Measurements from ENCODE around the gene IDH1.

IDH1 gene

DNA sequence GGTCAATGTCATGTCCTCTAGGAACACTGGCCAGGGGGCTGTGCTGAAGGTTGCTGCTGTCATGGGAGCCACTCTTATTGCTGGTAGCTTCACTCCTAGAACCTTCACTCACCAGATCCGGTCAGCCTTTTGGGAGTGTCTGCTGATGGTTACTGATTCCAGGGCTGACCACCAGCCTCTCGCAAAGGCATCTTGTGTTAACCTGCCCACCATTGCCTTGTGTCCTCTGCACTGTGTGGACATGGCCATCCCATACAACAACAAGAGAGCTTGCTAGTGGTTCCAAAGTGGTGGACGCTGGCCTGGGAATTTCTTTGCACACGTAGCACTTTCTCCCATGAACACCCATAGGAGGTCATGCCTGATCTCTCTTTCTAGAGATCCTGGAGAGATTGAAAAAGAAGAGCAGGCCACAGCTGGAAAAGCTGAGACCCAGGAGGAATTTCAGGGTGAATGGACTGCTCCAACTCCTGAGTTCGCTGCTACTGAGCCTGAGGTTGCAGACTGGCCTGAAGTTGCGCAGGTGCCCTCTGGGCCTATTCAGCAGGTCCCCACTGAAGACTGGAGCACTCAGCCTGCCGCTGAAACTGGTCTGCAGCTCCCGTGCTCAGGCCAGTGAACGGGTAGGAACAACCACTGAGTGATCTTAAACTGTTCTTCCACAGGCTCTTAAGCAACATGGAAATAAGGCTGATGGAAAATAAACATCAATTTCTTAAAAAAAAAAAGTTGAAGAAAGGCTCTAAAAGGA is 46.4 kb downstream of the IDH1 start:
- no peak for DNase-seq

DNA sequence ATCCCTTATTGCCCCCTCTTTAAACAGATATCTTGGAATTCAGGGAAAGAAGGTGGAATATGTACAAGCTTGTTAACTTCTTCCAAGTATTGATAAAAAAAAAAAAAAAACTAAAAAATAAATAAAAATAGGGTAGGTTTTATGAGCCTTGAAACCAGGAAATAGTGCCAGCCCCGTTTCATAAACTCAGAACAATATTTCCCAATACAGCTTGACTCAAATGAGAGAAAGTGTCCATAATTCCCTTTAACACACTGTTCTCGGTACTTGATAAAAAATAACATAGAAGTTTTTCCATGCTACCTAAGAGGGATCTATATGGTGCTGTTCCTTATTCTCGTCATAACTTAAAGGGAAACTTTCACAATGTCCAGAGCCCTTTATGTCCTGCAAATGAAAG is 47.1 kb downstream of the IDH1 start:
- no peak for DNase-seq

- DNase-seq, result no peak
These were observed 50.7 kb downstream of the IDH1 start for GRCh38 chr2:208204166-208204565.

GRCh38 chr2:208195531-208195930 is 59.3 kb downstream of the IDH1 start:
- DNase-seq, result no peak

DNA sequence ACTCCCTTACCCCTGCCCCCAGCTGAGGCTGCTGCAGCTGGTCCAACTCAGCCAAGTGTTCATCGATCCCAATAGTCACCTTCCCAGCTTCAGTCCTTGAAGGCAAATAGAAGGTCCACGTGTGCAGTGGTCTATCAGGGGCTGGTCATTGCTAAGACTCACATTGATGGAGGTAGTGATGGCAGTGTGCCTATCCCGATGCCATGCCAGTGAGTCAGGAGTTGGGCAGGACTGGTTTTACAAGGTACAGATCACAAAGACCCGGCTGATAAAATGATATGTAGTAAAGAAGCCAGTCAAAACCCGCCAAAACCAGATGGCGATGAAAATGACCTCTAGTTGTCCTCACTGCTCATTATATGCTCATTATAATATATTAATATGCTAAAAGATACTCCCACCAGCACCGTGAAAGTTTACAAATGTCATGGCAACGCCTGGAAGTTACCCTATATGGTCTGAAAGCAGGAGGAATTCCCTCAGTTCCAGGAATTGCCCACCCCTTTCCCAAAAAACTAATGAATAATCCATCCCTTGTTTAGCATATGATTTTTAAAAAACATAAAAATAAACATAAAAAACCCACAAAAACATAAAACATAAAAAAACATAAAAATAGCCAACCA is 62.1 kb downstream of the IDH1 start:
- no peak for DNase-seq

DNA sequence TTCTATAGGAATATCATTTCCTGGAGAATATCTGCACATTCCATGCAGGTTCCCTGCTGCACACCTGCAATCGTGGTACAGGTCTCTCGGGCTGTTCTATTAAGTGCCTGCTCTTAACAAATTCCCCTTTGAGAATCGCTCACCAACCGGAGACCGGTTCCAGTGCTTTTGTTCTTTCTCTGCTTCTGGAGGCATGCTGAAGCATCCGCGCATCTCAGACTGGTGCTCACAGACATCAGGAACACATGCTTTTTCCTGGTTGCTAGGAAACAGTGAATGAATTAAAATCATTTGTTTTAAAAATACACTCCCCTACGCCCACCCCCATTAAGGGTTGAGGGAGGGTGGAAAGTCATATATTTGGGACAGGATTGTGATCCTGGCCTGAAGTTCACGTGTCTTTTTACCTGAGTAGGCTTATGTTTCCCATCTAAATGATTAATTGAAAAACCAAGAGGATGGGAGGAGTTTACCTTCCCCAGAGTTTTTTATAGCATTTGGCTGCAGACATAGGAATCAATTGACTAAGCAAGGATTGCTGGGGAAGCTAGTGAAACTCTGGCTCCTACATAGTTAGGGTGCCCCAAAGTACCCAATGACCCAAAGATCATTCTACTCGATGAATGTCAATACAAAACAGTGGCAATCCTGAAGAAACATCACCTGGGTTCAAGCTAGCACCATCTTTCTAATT is 64.9 kb downstream of the IDH1 start, which contains the start of gene C2orf80:
C2orf80 (minus strand) TSS at position 221 of the 694 bp plus-strand sequence. CDS start 3,044 bp downstream, outside the sequence.
- no peak for DNase-seq

DNA sequence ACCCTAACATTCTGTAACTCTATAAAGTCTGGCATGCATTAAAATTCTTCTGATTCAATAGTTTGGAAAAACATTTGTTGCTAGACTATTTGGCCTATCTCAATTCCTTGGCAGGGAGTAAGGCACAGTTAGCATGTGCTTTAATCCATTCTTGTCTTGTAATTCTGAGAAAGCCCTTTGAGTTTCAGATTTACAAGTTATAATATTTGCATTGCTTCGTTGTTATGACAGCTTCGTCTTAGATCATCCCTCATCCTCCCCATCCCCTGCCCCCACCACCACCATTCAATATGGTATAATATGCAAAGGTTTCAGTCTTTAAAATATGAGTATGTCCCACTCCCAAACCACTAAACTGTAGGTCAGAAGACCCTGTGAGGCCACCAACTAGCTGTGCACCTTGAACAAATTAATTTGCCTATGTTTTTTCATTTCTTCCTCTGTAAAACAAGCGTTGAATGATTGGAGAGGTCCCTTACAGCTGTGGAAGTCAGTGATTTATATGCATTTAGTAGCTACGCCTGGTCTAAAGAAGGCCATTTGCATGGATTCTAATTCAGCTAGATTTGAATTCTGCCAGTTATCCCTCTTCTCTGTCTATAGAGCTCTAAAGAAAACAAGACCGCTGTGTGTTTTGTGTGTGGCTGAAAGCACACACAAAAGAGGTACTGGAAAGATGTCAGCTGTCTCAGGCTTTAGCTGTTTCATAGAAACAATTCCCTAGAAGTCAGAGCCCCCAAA is 65.6 kb downstream of the IDH1 start:
- DNase-seq, result no peak

- no peak for DNase-seq
These were observed 68.0 kb downstream of the IDH1 start for GRCh38 chr2:208186893-208187292.

GRCh38 chr2:208186465-208186864 is 68.4 kb downstream of the IDH1 start:
- DNase-seq, result no peak
